ENCODE results near the gene SLC25A29.

SLC25A29 gene

GRCh38 chr14:100296106-100296651, 10.1 kb downstream of the SLC25A29 start:
- Histone ChIP-seq H3K36me3 (ENCODE audit: control insufficient read depth in 1 of 2, insufficient read depth in 2 of 2, low read length in 2 of 2) (peaks cover 0 to 14% of the 10 kb centered on the region in 2 donors), H3K4me3 (ENCODE audit: low read depth in 1 of 2, low read length in 2 of 2) (no peak overlapping the region), H3K9me3 (ENCODE audit: control insufficient read depth in 1 of 2, low read length in 2 of 2) (no peaks in the 10 kb centered on the region), H3K27ac (ENCODE audit: low read length) (no peak overlapping the region), H3K4me1 (ENCODE audit: control insufficient read depth in 1 of 2, insufficient read depth in 2 of 2, low read length in 2 of 2) (peaks cover 4 to 23% of the 10 kb centered on the region in 2 donors), H3K27me3 (ENCODE audit: low read depth, low read length) (no peaks in the 10 kb centered on the region)

- H3K36me3 ChIP-seq (ENCODE audit: control insufficient read depth in 1 of 2, insufficient read depth in 2 of 2, low read length in 2 of 2), result peaks cover 0 to 15% of the 10 kb centered on the region in 2 donors
- no peak overlapping the region for H3K27ac ChIP-seq (ENCODE audit: low read length)
- no peaks in the 10 kb centered on the region for H3K27me3 ChIP-seq (ENCODE audit: low read depth, low read length)
- H3K4me1 ChIP-seq (ENCODE audit: control insufficient read depth in 1 of 2, insufficient read depth in 2 of 2, low read length in 2 of 2), result peaks cover 4 to 23% of the 10 kb centered on the region in 2 donors
- H3K4me3 ChIP-seq (ENCODE audit: low read depth in 1 of 2, low read length in 2 of 2), result no peak overlapping the region
- H3K9me3 ChIP-seq (ENCODE audit: control insufficient read depth in 1 of 2, low read length in 2 of 2), result no peaks in the 10 kb centered on the region
Measured at GRCh38 chr14:100295376-100296105, 10.7 kb downstream of the SLC25A29 start.

- H3K27ac ChIP-seq (ENCODE audit: low read length), result no peak overlapping the region
Measured at GRCh38 chr14:100294963-100295330, 11.3 kb downstream of the SLC25A29 start.

GRCh38 chr14:100294213-100294962, 11.9 kb downstream of the SLC25A29 start:
- peaks cover 4 to 23% of the 10 kb centered on the region in 2 donors for H3K4me1 ChIP-seq (ENCODE audit: control insufficient read depth in 1 of 2, insufficient read depth in 2 of 2, low read length in 2 of 2)

More at GRCh38 chr14:100294963-100295330, 11.3 kb downstream of the SLC25A29 start:
- no peaks in the 10 kb centered on the region for H3K27me3 ChIP-seq (ENCODE audit: low read depth, low read length)
- H3K36me3 ChIP-seq (ENCODE audit: control insufficient read depth in 1 of 2, insufficient read depth in 2 of 2, low read length in 2 of 2), result peaks cover 0 to 15% of the 10 kb centered on the region in 2 donors
- no peaks in the 10 kb centered on the region for H3K9me3 ChIP-seq (ENCODE audit: control insufficient read depth in 1 of 2, low read length in 2 of 2)
- H3K4me1 ChIP-seq (ENCODE audit: control insufficient read depth in 1 of 2, insufficient read depth in 2 of 2, low read length in 2 of 2), result peaks cover 4 to 23% of the 10 kb centered on the region in 2 donors
- no peak overlapping the region for H3K4me3 ChIP-seq (ENCODE audit: low read depth in 1 of 2, low read length in 2 of 2)

GRCh38 chr14:100293497-100294212, 12.6 kb downstream of the SLC25A29 start:
- Histone ChIP-seq H3K27ac (ENCODE audit: low read length) (no peak overlapping the region), H3K27me3 (ENCODE audit: low read depth, low read length) (no peaks in the 10 kb centered on the region), H3K4me3 (ENCODE audit: low read depth in 1 of 2, low read length in 2 of 2) (no peak overlapping the region), H3K9me3 (ENCODE audit: control insufficient read depth in 1 of 2, low read length in 2 of 2) (no peaks in the 10 kb centered on the region), H3K36me3 (ENCODE audit: control insufficient read depth in 1 of 2, insufficient read depth in 2 of 2, low read length in 2 of 2) (peaks cover 0 to 15% of the 10 kb centered on the region in 2 donors), H3K4me1 (ENCODE audit: control insufficient read depth in 1 of 2, insufficient read depth in 2 of 2, low read length in 2 of 2) (peaks cover 4 to 23% of the 10 kb centered on the region in 2 donors)

More at GRCh38 chr14:100294213-100294962, 11.9 kb downstream of the SLC25A29 start:
- Histone ChIP-seq H3K36me3 (ENCODE audit: control insufficient read depth in 1 of 2, insufficient read depth in 2 of 2, low read length in 2 of 2) (peaks cover 0 to 15% of the 10 kb centered on the region in 2 donors), H3K4me3 (ENCODE audit: low read depth in 1 of 2, low read length in 2 of 2) (no peak overlapping the region), H3K9me3 (ENCODE audit: control insufficient read depth in 1 of 2, low read length in 2 of 2) (no peaks in the 10 kb centered on the region), H3K27me3 (ENCODE audit: low read depth, low read length) (no peaks in the 10 kb centered on the region), H3K27ac (ENCODE audit: low read length) (no peak overlapping the region)

GRCh38 chr14:100292776-100293461, 13.3 kb downstream of the SLC25A29 start:
- H3K4me1 ChIP-seq (ENCODE audit: control insufficient read depth in 1 of 2, insufficient read depth in 2 of 2, low read length in 2 of 2), result peaks cover 4 to 19% of the 10 kb centered on the region in 2 donors
- no peaks in the 10 kb centered on the region for H3K27me3 ChIP-seq (ENCODE audit: low read depth, low read length)
- no peak overlapping the region for H3K4me3 ChIP-seq (ENCODE audit: low read depth in 1 of 2, low read length in 2 of 2)
- no peaks in the 10 kb centered on the region for H3K9me3 ChIP-seq (ENCODE audit: control insufficient read depth in 1 of 2, low read length in 2 of 2)
- peaks cover 0 to 15% of the 10 kb centered on the region in 2 donors for H3K36me3 ChIP-seq (ENCODE audit: control insufficient read depth in 1 of 2, insufficient read depth in 2 of 2, low read length in 2 of 2)
- no peak overlapping the region for H3K27ac ChIP-seq (ENCODE audit: low read length)

GRCh38 chr14:100292301-100292775, 13.9 kb downstream of the SLC25A29 start:
- no peaks in the 10 kb centered on the region for H3K9me3 ChIP-seq (ENCODE audit: control insufficient read depth in 1 of 2, low read length in 2 of 2)
- H3K36me3 ChIP-seq (ENCODE audit: control insufficient read depth in 1 of 2, insufficient read depth in 2 of 2, low read length in 2 of 2), result peaks cover 0 to 15% of the 10 kb centered on the region in 2 donors
- no peaks in the 10 kb centered on the region for H3K27me3 ChIP-seq (ENCODE audit: low read depth, low read length)
- no peak overlapping the region for H3K27ac ChIP-seq (ENCODE audit: low read length)
- peaks cover 4 to 14% of the 10 kb centered on the region in 2 donors for H3K4me1 ChIP-seq (ENCODE audit: control insufficient read depth in 1 of 2, insufficient read depth in 2 of 2, low read length in 2 of 2)
- no peak overlapping the region for H3K4me3 ChIP-seq (ENCODE audit: low read depth in 1 of 2, low read length in 2 of 2)

GRCh38 chr14:100291305-100292075, 14.8 kb downstream of the SLC25A29 start:
- no peaks in the 10 kb centered on the region for H3K9me3 ChIP-seq (ENCODE audit: control insufficient read depth in 1 of 2, low read length in 2 of 2)
- no peak overlapping the region for H3K27ac ChIP-seq (ENCODE audit: low read length)
- peaks cover 0 to 15% of the 10 kb centered on the region in 2 donors for H3K36me3 ChIP-seq (ENCODE audit: control insufficient read depth in 1 of 2, insufficient read depth in 2 of 2, low read length in 2 of 2)
- no peak overlapping the region for H3K4me3 ChIP-seq (ENCODE audit: low read depth in 1 of 2, low read length in 2 of 2)
- H3K27me3 ChIP-seq (ENCODE audit: low read depth, low read length), result no peaks in the 10 kb centered on the region
- peaks cover 0 to 5% of the 10 kb centered on the region in 2 donors for H3K4me1 ChIP-seq (ENCODE audit: control insufficient read depth in 1 of 2, insufficient read depth in 2 of 2, low read length in 2 of 2)

- H3K4me1 ChIP-seq (ENCODE audit: control insufficient read depth in 1 of 2, insufficient read depth in 2 of 2, low read length in 2 of 2), result peaks cover 0 to 4% of the 10 kb centered on the region in 2 donors
- H3K36me3 ChIP-seq (ENCODE audit: control insufficient read depth in 1 of 2, insufficient read depth in 2 of 2, low read length in 2 of 2), result peaks cover 0 to 15% of the 10 kb centered on the region in 2 donors
- H3K4me3 ChIP-seq (ENCODE audit: low read depth in 1 of 2, low read length in 2 of 2), result no peak overlapping the region
- no peaks in the 10 kb centered on the region for H3K27me3 ChIP-seq (ENCODE audit: low read depth, low read length)
- H3K9me3 ChIP-seq (ENCODE audit: control insufficient read depth in 1 of 2, low read length in 2 of 2), result no peaks in the 10 kb centered on the region
- no peak overlapping the region for H3K27ac ChIP-seq (ENCODE audit: low read length)
Measured at GRCh38 chr14:100290607-100291304, 15.5 kb downstream of the SLC25A29 start.
